HUES48 (cell line): ENCODE data around the gene SCIMP.

Source experiments
- H3K27ac ChIP-seq: one replicate; pipeline ENCODE4 v1.7.0; 2013; ENCODE audit warnings: low read depth, low read length, inconsistent platforms
- H3K27me3 ChIP-seq: 2 replicates; pipeline ENCODE4 v1.6.1; 2013; ENCODE audit warnings: mild to moderate bottlenecking, low read length; ENCODE audit not compliant: control insufficient read depth, insufficient read depth
- H3K36me3 ChIP-seq: 2 replicates; pipeline ENCODE4 v1.6.1; 2013; ENCODE audit warnings: low read length; ENCODE audit not compliant: control insufficient read depth, insufficient read depth
- H3K4me1 ChIP-seq: 2 replicates; pipeline ENCODE4 v1.6.1; 2013; ENCODE audit warnings: mild to moderate bottlenecking, low read length; ENCODE audit not compliant: control insufficient read depth, insufficient read depth
- H3K4me3 ChIP-seq: 2 replicates; pipeline ENCODE4 v1.5.1; 2013; ENCODE audit warnings: mild to moderate bottlenecking, low read depth, low read length
- H3K9ac ChIP-seq: 2 replicates; pipeline ENCODE4 v1.6.1; 2013; ENCODE audit warnings: mild to moderate bottlenecking, low read depth, low read length, moderate library complexity
- H3K9me3 ChIP-seq: 2 replicates; pipeline ENCODE4 v1.6.1; 2013; ENCODE audit warnings: low read length; ENCODE audit not compliant: control insufficient read depth, insufficient read depth

SCIMP gene

DNA sequence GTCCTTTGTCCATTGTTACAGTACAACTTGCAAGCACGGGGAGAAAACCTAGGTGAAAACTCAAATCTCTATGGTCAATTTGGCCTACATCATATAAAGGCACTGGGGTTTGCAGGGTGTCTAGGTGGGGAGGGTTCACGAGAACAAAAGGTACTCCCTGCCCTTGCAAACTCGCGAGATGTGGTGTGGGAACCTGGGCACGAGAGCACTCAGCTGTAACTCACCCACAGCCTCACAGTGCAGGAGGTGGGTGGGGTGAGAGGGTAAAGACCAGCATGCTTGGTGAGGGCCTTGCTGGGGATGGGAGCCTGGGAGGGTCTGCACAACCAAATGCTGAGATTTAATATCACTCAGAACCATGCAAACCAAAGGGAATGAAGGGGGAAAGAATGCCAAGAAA lies 24.6 kb downstream of the SCIMP start:
- H3K27ac ChIP-seq, result no peak overlapping the region
- H3K27me3 ChIP-seq, result no peaks in the 10 kb centered on the region
- H3K4me1 ChIP-seq, result no peaks in the 10 kb centered on the region
- H3K4me3 ChIP-seq, result no peak overlapping the region
- H3K9me3 ChIP-seq, result no peaks in the 10 kb centered on the region
- H3K9ac ChIP-seq, result no peak overlapping the region
- H3K36me3 ChIP-seq, result no peaks in the 10 kb centered on the region

DNA sequence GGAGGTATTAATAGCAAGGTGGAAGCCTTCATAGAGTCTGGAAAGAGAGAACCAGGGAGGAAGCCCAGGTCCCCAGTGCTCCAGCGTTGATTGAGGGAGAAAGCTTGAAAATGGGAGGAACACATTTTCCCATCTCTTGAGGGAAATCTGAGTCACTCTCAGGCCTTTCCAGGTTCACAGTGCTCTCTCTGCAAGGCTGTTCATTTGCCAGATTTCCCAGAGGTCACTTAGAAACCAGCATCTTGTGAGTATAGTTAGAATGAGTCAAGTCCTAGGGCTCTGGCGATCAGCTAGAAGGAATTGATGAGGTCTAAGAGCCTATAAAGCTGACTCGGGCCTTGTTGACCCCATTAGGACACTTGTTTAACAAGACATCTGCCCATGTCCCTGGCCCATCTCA lies 25.3 kb downstream of the SCIMP start:
- H3K4me1 ChIP-seq, result no peaks in the 10 kb centered on the region
- no peak overlapping the region for H3K9ac ChIP-seq
- H3K36me3 ChIP-seq, result no peaks in the 10 kb centered on the region
- no peak overlapping the region for H3K4me3 ChIP-seq
- no peaks in the 10 kb centered on the region for H3K9me3 ChIP-seq
- H3K27ac ChIP-seq, result no peak overlapping the region
- no peaks in the 10 kb centered on the region for H3K27me3 ChIP-seq

DNA sequence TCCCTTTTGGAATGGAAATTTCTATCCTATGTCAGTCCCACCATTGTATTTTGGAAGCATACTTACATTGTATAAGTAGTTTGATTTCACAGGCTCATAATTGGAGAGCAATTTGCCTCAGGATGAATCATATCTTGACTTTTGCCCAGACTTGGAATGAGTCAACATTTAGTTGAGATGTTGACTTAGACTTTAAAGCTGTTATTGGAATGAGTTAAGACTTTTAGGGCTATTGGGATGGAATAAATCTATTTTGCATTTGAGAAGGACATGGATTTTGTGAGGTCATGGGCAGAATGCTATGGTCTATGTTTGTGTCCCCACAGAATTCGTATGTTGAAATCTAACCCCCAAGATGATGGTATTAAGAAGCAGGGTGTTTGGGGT lies 30.8 kb downstream of the SCIMP start:
- Histone ChIP-seq H3K4me3 (no peak overlapping the region), H3K36me3 (no peaks in the 10 kb centered on the region), H3K9me3 (no peaks in the 10 kb centered on the region), H3K27ac (no peak overlapping the region), H3K9ac (no peak overlapping the region), H3K27me3 (no peaks in the 10 kb centered on the region), H3K4me1 (no peaks in the 10 kb centered on the region)

DNA sequence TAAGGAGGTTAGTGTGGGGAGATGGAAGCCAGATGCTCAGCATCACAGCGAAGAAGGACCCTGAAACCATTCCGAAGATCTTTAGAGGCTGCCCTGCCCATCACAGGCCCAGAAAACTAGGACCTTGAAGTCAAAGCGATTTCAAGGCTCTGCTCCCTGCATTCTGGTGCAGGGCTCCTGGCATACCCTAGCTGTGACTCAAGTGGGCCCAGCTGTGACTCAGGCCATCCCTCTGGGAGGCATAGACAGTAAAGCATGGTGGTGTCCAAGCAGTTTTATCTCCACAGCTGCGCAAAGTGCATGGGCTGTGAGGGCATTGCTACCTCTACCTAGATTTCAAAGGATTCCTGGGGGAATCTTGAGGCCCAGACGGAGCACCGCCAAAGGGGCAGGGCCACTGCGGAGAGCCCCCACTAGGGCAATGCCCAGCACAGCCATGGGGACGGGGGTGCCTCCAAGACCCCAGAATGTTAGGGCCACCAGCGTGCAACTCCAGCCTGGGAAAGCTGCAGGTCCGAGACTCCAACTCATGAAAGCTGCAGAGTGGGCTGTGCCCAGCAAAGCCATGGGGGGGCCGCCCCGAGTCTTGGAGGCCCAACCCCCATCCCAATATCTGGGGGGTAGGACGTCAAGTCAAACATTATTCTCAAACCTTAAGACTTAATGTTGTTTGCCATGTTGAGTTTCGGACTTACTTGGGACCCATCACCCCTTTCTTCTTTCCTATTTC lies 31.3 kb downstream of the SCIMP start:
- no peak overlapping the region for H3K9ac ChIP-seq

DNA sequence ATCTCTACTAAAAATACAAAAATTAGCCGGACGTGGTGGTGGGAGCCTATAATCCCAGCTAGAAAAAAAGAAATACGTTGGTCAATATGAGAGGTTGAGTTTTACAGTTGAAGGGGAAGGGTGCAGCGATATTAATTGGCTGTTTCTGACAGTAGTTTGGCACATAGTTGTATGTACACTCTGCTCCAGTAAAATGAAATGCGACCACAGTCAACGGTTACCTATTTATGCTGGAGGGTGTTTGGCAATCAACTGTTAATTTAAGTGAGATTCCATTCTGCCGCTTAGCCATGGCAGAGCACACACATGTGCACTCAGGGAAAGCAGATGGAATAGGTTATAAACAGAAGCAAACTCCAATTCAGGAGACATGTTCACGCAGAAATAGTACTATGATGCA lies 33.6 kb downstream of the SCIMP start:
- no peaks in the 10 kb centered on the region for H3K9me3 ChIP-seq
- H3K9ac ChIP-seq, result no peak overlapping the region
- no peaks in the 10 kb centered on the region for H3K27me3 ChIP-seq
- no peak overlapping the region for H3K4me3 ChIP-seq
- no peak overlapping the region for H3K27ac ChIP-seq
- no peaks in the 10 kb centered on the region for H3K4me1 ChIP-seq
- no peaks in the 10 kb centered on the region for H3K36me3 ChIP-seq

More for the DNA sequence above, 31.3 kb downstream of the SCIMP start:
- no peaks in the 10 kb centered on the region for H3K9me3 ChIP-seq
- no peaks in the 10 kb centered on the region for H3K27me3 ChIP-seq
- no peak overlapping the region for H3K4me3 ChIP-seq
- no peaks in the 10 kb centered on the region for H3K36me3 ChIP-seq
- H3K4me1 ChIP-seq, result no peaks in the 10 kb centered on the region
- no peak overlapping the region for H3K27ac ChIP-seq

DNA sequence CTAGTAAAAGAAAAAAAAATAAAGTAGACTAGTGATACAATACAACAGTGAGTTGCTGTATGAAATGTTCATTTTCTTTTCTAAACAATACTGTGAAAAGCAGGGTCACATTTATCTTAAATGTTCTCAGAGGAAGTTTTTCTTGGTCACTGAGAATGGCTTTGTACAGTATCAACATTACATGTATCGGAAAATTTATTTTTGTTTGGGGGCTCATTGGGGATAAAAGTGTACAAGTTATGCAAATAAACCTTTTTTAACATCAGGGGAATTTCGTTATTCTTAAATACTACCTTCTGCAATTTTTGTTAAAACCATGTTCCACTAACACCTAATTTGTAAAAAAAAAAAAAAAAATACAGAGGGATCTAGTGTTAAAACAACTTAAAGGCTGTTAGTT lies 34.3 kb downstream of the SCIMP start:
- H3K36me3 ChIP-seq, result no peaks in the 10 kb centered on the region
- H3K9ac ChIP-seq, result no peak overlapping the region
- H3K4me3 ChIP-seq, result no peak overlapping the region

DNA sequence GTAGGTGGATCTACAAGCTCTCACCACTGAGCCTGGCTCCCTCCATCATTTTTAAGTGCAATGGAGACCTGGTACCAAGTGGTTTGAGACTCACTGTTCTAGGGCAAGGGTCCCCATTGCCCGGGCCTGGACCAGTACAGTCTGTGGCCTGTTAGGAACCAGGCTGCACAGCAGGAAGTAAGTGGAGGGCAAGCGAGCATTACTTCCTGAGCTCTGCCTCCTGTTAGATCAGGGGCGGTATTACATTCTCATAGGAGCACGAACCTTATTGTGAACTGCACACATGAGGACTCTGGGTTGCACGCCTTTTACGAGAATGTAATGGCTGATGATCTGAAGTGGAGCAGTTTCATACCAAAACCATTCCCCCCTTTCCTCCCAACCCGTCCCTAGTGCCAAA lies 36.2 kb downstream of the SCIMP start:
- no peaks in the 10 kb centered on the region for H3K9me3 ChIP-seq
- H3K4me3 ChIP-seq, result no peak overlapping the region
- no peaks in the 10 kb centered on the region for H3K27me3 ChIP-seq
- H3K9ac ChIP-seq, result no peak overlapping the region
- no peaks in the 10 kb centered on the region for H3K36me3 ChIP-seq
- no peaks in the 10 kb centered on the region for H3K4me1 ChIP-seq
- H3K27ac ChIP-seq, result no peak overlapping the region

More for the DNA sequence above, 34.3 kb downstream of the SCIMP start:
- Histone ChIP-seq H3K27ac (no peak overlapping the region), H3K4me1 (no peaks in the 10 kb centered on the region), H3K9me3 (no peaks in the 10 kb centered on the region), H3K27me3 (no peaks in the 10 kb centered on the region)

DNA sequence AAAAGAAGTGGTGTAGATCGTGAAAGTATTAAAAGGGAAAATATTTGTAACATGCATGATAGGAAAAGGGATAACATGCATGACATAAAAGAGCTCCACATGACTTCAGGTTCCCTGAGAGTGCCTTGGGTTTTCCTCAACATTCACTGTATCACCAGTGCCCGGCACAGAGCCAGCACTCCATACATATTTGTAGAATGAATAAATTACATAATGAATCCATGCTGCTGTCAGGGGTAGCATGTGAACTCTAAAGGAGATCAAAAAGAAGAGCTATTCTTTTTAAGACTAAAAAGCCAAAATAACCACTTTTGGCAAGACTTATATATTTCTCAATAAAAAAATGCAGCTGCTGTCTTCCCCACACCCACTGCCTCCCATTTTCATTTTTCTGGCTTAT lies 40.3 kb downstream of the SCIMP start:
- Histone ChIP-seq H3K4me3 (no peak overlapping the region), H3K36me3 (peaks cover 10% of the 10 kb centered on the region), H3K27me3 (no peaks in the 10 kb centered on the region), H3K27ac (no peak overlapping the region), H3K4me1 (no peaks in the 10 kb centered on the region), H3K9ac (no peak overlapping the region), H3K9me3 (peaks cover 19% of the 10 kb centered on the region)

DNA sequence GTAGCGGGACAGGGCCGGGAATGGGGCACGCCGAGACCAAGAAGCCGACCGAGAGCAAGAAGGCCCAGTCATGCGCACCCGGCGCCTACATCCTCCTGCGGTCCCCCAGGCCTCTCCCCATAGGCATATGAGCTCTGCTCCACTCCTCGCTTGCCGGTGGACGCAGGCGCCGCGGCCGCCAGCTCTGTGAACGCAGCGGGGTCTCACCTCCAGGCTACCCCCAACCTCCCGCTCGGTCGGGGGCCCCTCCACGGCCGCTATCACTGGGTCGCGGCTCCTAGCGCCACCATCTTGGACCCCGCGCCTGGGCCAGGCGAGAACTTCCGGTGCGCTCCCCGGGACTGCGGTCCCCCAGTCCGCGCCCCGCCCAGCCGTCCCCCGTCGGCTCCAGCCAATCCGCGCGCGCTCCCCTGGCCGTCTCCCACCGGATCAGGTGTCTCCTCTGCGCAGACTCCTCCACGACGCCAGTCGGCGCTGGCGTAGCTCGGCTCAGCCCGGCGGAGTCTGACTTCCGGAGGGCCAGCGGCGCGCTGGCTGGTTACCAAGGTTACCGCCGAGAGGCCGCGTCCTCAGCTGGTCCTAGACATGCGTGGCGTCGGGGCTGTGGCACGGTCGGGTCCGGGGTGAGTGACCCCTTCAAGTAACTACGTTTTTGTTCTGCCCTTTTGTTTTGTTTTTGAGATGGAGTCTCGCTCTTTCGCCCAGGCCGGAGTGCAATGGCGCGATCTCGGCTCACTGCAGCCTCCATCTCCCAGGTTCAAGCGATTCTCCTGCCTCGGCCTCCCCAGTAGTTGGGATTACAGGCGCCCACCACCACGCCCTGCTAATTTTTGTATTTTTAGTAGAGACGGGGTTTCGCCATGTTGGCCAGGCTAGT lies 42.9 kb downstream of the SCIMP start, which contains the start of gene ZNF594:
Gene ZNF594 (minus strand): TSS at position 328 of the 877 bp plus-strand sequence. CDS start 7,612 bp downstream, outside the sequence.
- peak within 1 kb of the TSS; percentile 91 for H3K9ac ChIP-seq
- peaks cover 40% of the 10 kb centered on the region for H3K9me3 ChIP-seq
- H3K4me1 ChIP-seq, result no peaks in the 10 kb centered on the region
- peak within 1 kb of the TSS; percentile 97 for H3K4me3 ChIP-seq
- H3K36me3 ChIP-seq, result peaks cover 26% of the 10 kb centered on the region
- H3K27ac ChIP-seq, result peak within 1 kb of the TSS; percentile 78
- H3K27me3 ChIP-seq, result no peaks in the 10 kb centered on the region

DNA sequence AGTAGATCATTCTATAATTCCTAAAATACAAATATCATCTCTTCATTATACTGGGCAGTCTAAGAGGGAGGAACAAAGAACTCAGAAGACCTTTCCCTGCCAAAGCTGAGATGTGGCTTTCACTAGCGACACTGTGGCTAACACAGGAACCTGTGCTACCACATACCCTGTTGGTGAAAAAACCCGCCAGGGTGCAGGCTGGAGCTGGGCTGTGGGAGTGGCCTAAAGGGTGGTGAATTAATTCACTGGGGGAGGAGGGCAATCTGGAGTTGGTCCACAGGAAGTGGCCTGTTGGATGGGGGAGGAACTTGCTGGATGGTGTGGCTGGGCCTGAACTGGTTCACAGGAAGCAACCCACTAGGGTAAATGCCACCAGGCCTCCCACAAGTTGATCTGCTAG lies 50.4 kb downstream of the SCIMP start:
- H3K4me1 ChIP-seq, result no peaks in the 10 kb centered on the region
- peaks cover 95% of the 10 kb centered on the region for H3K9me3 ChIP-seq
- no peaks in the 10 kb centered on the region for H3K27me3 ChIP-seq
- no peak overlapping the region for H3K27ac ChIP-seq
- peak overlapping the region; percentile 26; the same call in 1 of the 2 replicates for H3K4me3 ChIP-seq
- no peak overlapping the region for H3K9ac ChIP-seq
- H3K36me3 ChIP-seq, result peaks cover 40% of the 10 kb centered on the region

DNA sequence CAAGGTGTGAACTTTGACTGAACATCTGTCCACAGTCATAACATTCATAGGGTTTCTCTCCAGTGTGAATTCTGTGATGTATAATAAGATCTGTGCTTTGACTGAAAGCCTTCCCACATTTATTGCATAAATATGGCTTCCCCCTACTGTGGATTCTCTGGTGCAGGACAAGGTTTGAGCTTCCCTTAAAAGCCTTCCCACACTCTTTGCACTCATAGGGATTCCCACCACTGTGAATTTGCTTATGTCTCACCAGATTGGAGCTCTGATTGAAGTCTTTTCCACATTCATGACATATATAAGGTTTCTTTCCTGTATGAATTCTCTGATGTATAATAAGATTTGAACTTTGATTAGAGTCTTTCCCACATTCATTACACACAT lies 51.3 kb downstream of the SCIMP start:
- H3K36me3 ChIP-seq, result peaks cover 38% of the 10 kb centered on the region
- H3K4me3 ChIP-seq, result peak overlapping the region; percentile 32; the same call in 1 of the 2 replicates
- H3K27me3 ChIP-seq, result no peaks in the 10 kb centered on the region
- H3K9me3 ChIP-seq, result peaks cover 99% of the 10 kb centered on the region
- H3K9ac ChIP-seq, result no peak overlapping the region
- H3K27ac ChIP-seq, result no peak overlapping the region
- no peaks in the 10 kb centered on the region for H3K4me1 ChIP-seq
